Upper lobe of right lung (tissue), 1 donor: ENCODE results near the gene PRMT5. TPM values are rescaled to one million over a fixed set of nuclear protein-coding genes. Genes with fewer than 3 reads are reported as not detected.
A peak's percentile ranks its signal among the peaks of the same experiment; 100 is the strongest.

Source experiments
- ATAC-seq: fragments of 200-7000 bp; cut with Tn5 transposase; one replicate; pipeline ENCODE4 v1.9.1; 2020; ENCODE audit warnings: mild to moderate bottlenecking, moderate library complexity
- DNase-seq: peaks from one replicate; pipeline ENCODE4 v3.0.0-alpha.2; 2020
- H3K27ac ChIP-seq: fragments of 200-600 bp; one replicate; pipeline ENCODE4 v1.8.0; 2022
- H3K27me3 ChIP-seq: fragments of 200-600 bp; one replicate; pipeline ENCODE4 v1.8.0; 2022; ENCODE audit warnings: mild to moderate bottlenecking
- H3K36me3 ChIP-seq: fragments of 200-600 bp; one replicate; pipeline ENCODE4 v1.8.0; 2022
- H3K4me1 ChIP-seq: fragments of 200-600 bp; one replicate; pipeline ENCODE4 v1.8.0; 2022
- H3K4me3 ChIP-seq: fragments of 200-600 bp; one replicate; pipeline ENCODE4 v1.8.0; 2022; ENCODE audit warnings: mild to moderate bottlenecking
- H3K9me3 ChIP-seq: fragments of 200-600 bp; one replicate; pipeline ENCODE4 v1.8.0; 2022
- intact Hi-C: fragments of 100-400 bp; cut with DNase I; formaldehyde crosslinking; loops from one replicate; pipeline ENCODE4 v1.11.0; 2022
- total RNA-seq: library from RNA; stranded (reverse); fragmentation: NEBNext Ultra II Directional; extraction: Animal tissue kit (Norgen Biotek cat#: 25700); gene quantifications from one replicate; pipeline ENCODE4 v1.2.1, GENCODE V29; 2021
- TF ChIP-seq, protein P1 (sequence below): fragments of 200-600 bp; IDR thresholded peaks from one replicate; pipeline ENCODE4 v1.8.0; 2022; ENCODE audit warnings: antibody characterized with exemption
- donor health status: DM: no; HTN: yes; CAD: no; lungs with severe emphysema.

PRMT5 gene
- total RNA-seq, 1 donor from 2014 or later, result 38.9 TPM

DNA sequence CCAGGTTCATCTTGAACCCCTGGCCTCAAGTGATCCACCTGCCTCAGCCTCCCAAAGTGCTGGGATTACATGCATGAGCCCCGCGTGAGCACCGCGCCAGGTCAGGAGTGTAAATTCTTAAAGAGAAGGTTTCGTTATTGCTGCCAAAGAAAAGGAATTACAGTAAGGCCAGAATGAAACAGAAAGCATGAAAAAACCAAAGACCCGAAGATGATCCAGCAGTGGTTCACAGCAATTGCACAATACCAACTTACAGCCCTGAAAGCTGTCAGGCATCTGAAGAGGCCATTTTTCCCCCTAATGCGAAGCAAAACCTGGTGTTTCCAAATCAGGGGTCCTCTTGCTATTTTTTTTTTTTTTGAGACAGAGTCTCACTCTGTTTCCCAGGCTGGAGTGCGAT, 20.6 kb downstream of the PRMT5 start:
- Histone ChIP-seq H3K36me3 (peaks cover 78% of the 10 kb centered on the region), H3K27ac (no peak overlapping the region), H3K27me3 (no peaks in the 10 kb centered on the region), H3K4me1 (no peaks in the 10 kb centered on the region), H3K9me3 (no peaks in the 10 kb centered on the region), H3K4me3 (no peak overlapping the region)
- intact Hi-C loops, result no loop called here
- DNase-seq (no peak), ATAC-seq (peak; percentile 30)
- TF ChIP-seq, protein P1, sequence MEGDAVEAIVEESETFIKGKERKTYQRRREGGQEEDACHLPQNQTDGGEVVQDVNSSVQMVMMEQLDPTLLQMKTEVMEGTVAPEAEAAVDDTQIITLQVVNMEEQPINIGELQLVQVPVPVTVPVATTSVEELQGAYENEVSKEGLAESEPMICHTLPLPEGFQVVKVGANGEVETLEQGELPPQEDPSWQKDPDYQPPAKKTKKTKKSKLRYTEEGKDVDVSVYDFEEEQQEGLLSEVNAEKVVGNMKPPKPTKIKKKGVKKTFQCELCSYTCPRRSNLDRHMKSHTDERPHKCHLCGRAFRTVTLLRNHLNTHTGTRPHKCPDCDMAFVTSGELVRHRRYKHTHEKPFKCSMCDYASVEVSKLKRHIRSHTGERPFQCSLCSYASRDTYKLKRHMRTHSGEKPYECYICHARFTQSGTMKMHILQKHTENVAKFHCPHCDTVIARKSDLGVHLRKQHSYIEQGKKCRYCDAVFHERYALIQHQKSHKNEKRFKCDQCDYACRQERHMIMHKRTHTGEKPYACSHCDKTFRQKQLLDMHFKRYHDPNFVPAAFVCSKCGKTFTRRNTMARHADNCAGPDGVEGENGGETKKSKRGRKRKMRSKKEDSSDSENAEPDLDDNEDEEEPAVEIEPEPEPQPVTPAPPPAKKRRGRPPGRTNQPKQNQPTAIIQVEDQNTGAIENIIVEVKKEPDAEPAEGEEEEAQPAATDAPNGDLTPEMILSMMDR, result no peak

DNA sequence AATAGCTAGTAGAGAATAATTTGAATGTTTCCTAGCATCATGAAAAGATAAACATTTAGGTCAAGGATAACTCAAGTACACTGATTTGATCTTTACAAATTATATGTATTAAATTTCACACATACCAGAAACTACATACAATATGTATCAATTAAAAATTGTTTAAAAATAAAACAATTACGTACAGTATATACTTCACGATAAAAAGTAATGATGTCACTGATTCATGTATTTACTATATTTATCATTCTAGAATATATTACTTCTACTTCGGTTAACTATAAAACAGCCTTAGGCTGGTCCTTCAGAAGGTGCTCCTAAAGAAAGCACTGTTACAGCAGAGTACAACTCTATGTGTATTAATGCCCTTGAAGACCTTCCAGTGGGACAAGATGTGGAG, 21.7 kb downstream of the PRMT5 start:
- H3K27ac ChIP-seq, result no peak overlapping the region
- ATAC-seq, result no peak
- no peaks in the 10 kb centered on the region for H3K27me3 ChIP-seq
- no peak overlapping the region for H3K4me3 ChIP-seq
- H3K4me1 ChIP-seq, result no peaks in the 10 kb centered on the region
- peaks cover 90% of the 10 kb centered on the region for H3K36me3 ChIP-seq
- DNase-seq, result no peak
- H3K9me3 ChIP-seq, result no peaks in the 10 kb centered on the region
- intact Hi-C loops, result no loop called here
- TF ChIP-seq, protein P1, result no peak

DNA sequence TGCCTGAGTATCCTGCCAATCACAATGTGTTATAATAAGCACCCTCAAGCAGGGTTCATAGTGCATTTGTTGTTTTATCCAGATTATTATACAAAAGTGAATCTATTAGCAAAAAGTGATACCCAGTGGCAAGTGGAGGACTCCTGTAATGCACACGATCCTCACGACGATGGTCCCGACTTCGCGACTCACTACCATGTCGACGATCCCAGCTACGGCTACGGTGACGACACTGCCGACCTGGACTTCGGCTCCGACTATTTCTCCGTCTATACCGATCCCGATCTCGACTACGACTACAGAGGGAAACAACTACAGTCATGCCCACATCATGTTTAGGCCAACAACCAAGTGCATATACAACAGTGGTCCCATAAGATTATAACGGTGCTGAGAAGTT, 23.1 kb downstream of the PRMT5 start:
- H3K9me3 ChIP-seq, result no peaks in the 10 kb centered on the region
- H3K27me3 ChIP-seq, result no peaks in the 10 kb centered on the region
- no peak overlapping the region for H3K27ac ChIP-seq
- H3K4me1 ChIP-seq, result no peaks in the 10 kb centered on the region
- TF ChIP-seq, protein P1, result no peak
- ATAC-seq, result no peak
- no peak overlapping the region for H3K4me3 ChIP-seq
- H3K36me3 ChIP-seq, result peaks cover 98% of the 10 kb centered on the region
- intact Hi-C loops, result no loop called here
- no peak for DNase-seq

DNA sequence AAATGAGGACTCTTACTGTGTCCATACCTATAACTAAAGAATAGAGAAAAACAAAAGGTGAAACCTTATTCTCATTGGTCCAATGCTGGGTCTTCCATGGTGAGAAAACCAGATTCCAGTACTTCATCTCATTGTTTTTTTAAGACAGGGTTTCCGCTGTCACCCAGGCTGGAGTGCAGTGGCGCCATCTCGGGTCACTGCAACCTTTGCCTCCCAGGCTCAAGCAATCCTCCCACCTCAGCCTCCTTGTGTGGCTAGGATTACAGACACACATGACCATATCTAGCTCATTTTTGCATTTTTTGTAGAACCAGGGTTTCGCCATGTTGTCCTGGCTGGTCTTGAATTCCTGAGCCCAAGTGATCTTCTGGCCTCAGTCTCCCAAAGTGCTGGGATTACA, 23.5 kb downstream of the PRMT5 start:
- Histone ChIP-seq H3K27ac (no peak overlapping the region), H3K36me3 (peaks cover 98% of the 10 kb centered on the region), H3K4me1 (no peaks in the 10 kb centered on the region), H3K9me3 (no peaks in the 10 kb centered on the region), H3K4me3 (no peak overlapping the region), H3K27me3 (no peaks in the 10 kb centered on the region)
- intact Hi-C loops, result no loop called here
- no peak for ATAC-seq
- TF ChIP-seq, protein P1, result no peak
- no peak for DNase-seq

DNA sequence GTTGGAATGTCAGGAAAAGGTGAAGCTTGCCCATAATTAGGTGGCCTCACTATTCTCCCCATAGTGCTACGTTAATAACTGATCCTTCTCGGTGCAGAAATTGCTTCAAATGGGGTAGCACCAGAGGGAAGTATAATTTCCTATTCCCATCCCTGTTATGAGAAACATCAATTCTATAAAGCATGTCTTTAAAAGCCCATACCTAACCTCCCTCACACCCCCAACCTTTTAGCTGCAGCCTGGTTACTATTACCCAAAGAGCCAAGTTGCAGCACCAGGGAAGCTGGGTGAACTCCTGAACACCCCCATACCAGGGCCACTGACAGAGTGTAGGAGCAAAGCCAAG, 25.5 kb downstream of the PRMT5 start:
- no peaks in the 10 kb centered on the region for H3K9me3 ChIP-seq
- H3K4me3 ChIP-seq, result no peak overlapping the region
- TF ChIP-seq, protein P1, result no peak
- H3K4me1 ChIP-seq, result no peaks in the 10 kb centered on the region
- intact Hi-C loops, result no loop called here
- DNase-seq (no peak), ATAC-seq (no peak)
- no peaks in the 10 kb centered on the region for H3K27me3 ChIP-seq
- H3K27ac ChIP-seq, result no peak overlapping the region
- H3K36me3 ChIP-seq, result peaks cover 87% of the 10 kb centered on the region

DNA sequence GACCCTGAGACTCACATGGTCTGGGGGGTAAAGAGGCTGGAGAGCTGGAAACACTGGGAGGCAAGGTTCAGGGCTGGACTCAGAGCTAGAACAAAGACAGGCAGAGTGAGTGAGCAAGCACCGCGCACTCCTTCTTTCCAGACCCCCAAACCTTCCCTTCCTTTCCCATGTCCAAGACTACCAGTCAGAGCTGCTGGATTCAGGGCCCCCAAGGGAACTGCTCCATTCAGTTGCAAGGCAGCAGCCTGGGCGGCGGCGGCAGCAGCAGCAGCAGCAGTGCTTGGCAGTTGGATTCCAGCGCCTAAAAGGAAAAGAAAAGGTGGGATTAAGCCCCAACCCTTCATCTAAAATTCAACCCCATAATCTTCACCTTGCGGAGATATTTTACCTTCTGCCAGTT, 27.4 kb downstream of the PRMT5 start:
- H3K27me3 ChIP-seq, result no peaks in the 10 kb centered on the region
- intact Hi-C loops, result no loop called here
- ATAC-seq, result no peak
- no peak for DNase-seq
- TF ChIP-seq, protein P1, result no peak
- H3K36me3 ChIP-seq, result peaks cover 76% of the 10 kb centered on the region
- no peaks in the 10 kb centered on the region for H3K9me3 ChIP-seq
- H3K4me3 ChIP-seq, result no peak overlapping the region
- no peaks in the 10 kb centered on the region for H3K4me1 ChIP-seq
- H3K27ac ChIP-seq, result no peak overlapping the region
